HepG2 (cell line): Measurements from ENCODE around the gene ATG9A. TPM values are rescaled to one million over a fixed set of nuclear protein-coding genes. Genes with fewer than 3 reads are reported as not detected.

ENCODE experiments used
- ARNT ChIP-seq: fragments of 450-650 bp; IDR thresholded peaks from 2 replicates; pipeline ENCODE4 v1.6.1; 2017
- ATF1 ChIP-seq: IDR thresholded peaks from 2 replicates; pipeline ENCODE4 v1.6.1; 2016; ENCODE audit warnings: mild to moderate bottlenecking, control low read depth
- HOXA5 ChIP-seq: sonication (generic); formaldehyde crosslinking; IDR thresholded peaks from 2 replicates; pipeline ENCODE4 v1.4.0; 2020; ENCODE audit warnings: missing genetic modification reagents
- HOXD1 ChIP-seq: sonication (generic); formaldehyde crosslinking; IDR thresholded peaks from 2 replicates; pipeline ENCODE4 v1.5.0; 2020; ENCODE audit warnings: missing genetic modification reagents
- MED13 ChIP-seq: sonication (generic); formaldehyde crosslinking; IDR thresholded peaks from 2 replicates; pipeline ENCODE4 v1.5.0; 2020; ENCODE audit warnings: missing genetic modification reagents
- MYC ChIP-seq: sonication (generic); formaldehyde crosslinking; IDR thresholded peaks from 2 replicates; pipeline ENCODE4 v1.9.0; 2021; ENCODE audit warnings: missing genetic modification reagents, borderline replicate concordance
- NKX3-1 ChIP-seq: sonication (generic); formaldehyde crosslinking; IDR thresholded peaks from 2 replicates; pipeline ENCODE4 v1.5.0; 2020; ENCODE audit warnings: missing genetic modification reagents
- PPARG ChIP-seq: conservative IDR thresholded peaks from 2 replicates; pipeline ENCODE4 v1.6.1; 2016; ENCODE audit warnings: missing biosample characterization, missing genetic modification reagents
- SNRNP70 ChIP-seq: fragments of 200-400 bp; formaldehyde crosslinking; IDR thresholded peaks from 2 replicates; pipeline ENCODE4 v1.6.1; 2017; ENCODE audit warnings: mild to moderate bottlenecking, low read depth, low read length, moderate library complexity
- TBX2 ChIP-seq: sonication (generic); formaldehyde crosslinking; IDR thresholded peaks from 2 replicates; pipeline ENCODE4 v1.5.0; 2020; ENCODE audit warnings: missing genetic modification reagents, mild to moderate bottlenecking, borderline replicate concordance
- TBX3 ChIP-seq: fragments of 450-650 bp; IDR thresholded peaks from 2 replicates; pipeline ENCODE4 v1.6.1; 2017; ENCODE audit warnings: antibody characterized with exemption, mild to moderate bottlenecking, inconsistent platforms, borderline replicate concordance
- ZFP62 ChIP-seq: sonication (generic); formaldehyde crosslinking; IDR thresholded peaks from 2 replicates; pipeline ENCODE4 v1.4.0; 2020; ENCODE audit warnings: missing genetic modification reagents
- ZNF549 ChIP-seq: sonication (generic); formaldehyde crosslinking; IDR thresholded peaks from 2 replicates; pipeline ENCODE4 v1.5.0; 2020; ENCODE audit warnings: missing genetic modification reagents
- ZNF790 ChIP-seq: sonication (generic); formaldehyde crosslinking; IDR thresholded peaks from 2 replicates; pipeline ENCODE4 v1.8.0; 2022; ENCODE audit warnings: missing genetic modification reagents, mild to moderate bottlenecking, borderline replicate concordance
- ZNF879 ChIP-seq: sonication (generic); formaldehyde crosslinking; IDR thresholded peaks from 2 replicates; pipeline ENCODE4 v1.8.1; 2023; ENCODE audit warnings: missing genetic modification reagents
- polyA plus RNA-seq, 8 experiments: library from polyadenylated mRNA; depleted of rRNA in 3 of 8; stranded (reverse) in 7 of 8; unstranded in 1 of 8; fragments of >200 nt; fragmentation: Illumina TruSeq in 4 of 8; extraction: Trizol in 4 of 8; gene quantifications; 2 replicates each; pipeline versions ENCODE4 v1.2.1 to v1.2.3, GENCODE V29; 2011 to 2016; ENCODE audit warnings: low read depth in 4 of 8, missing spikeins in 1 of 8, mixed read lengths in 1 of 8; ENCODE audit not compliant: insufficient read depth in 1 of 8
- total RNA-seq, 5 experiments: library from RNA; depleted of rRNA; stranded (reverse); fragments of >200 nt; fragmentation: Illumina TruSeq; extraction: Trizol; gene quantifications; 2 replicates each; pipeline ENCODE4 v1.2.3, GENCODE V29; 2016; ENCODE audit warnings: low read depth in 1 of 5
- TF ChIP-seq, protein P1 (sequence below): sonication (generic); formaldehyde crosslinking; IDR thresholded peaks from 2 replicates; pipeline ENCODE4 v1.4.0; 2020; ENCODE audit warnings: mild to moderate bottlenecking, low read depth, missing genetic modification reagents
- TF ChIP-seq, protein P2 (sequence below): sonication (generic); formaldehyde crosslinking; IDR thresholded peaks from 2 replicates; pipeline ENCODE4 v1.8.1; 2022; ENCODE audit warnings: mild to moderate bottlenecking, missing genetic modification reagents
- TF ChIP-seq, protein P3 (sequence below): sonication (generic); formaldehyde crosslinking; conservative IDR thresholded peaks from 2 replicates; pipeline ENCODE4 v1.5.0; 2020; ENCODE audit warnings: missing genetic modification reagents
- TF ChIP-seq, protein P4 (sequence below), 2 experiments: sonication (generic) in 1 of 2; formaldehyde crosslinking in 1 of 2; IDR thresholded peaks; 2 replicates each; pipeline versions ENCODE4 v1.4.0 to v1.6.1; 2016 to 2020; ENCODE audit warnings: borderline replicate concordance in 1 of 2, low read depth in 1 of 2, mild to moderate bottlenecking in 1 of 2, missing genetic modification reagents in 1 of 2

The ATG9A gene
- total and polyA plus RNA-seq, 2 of the 13 experiments (the other 11 are each of a cell fraction or from before 2014, with no cell fraction given): 35.0 to 131 TPM

DNA sequence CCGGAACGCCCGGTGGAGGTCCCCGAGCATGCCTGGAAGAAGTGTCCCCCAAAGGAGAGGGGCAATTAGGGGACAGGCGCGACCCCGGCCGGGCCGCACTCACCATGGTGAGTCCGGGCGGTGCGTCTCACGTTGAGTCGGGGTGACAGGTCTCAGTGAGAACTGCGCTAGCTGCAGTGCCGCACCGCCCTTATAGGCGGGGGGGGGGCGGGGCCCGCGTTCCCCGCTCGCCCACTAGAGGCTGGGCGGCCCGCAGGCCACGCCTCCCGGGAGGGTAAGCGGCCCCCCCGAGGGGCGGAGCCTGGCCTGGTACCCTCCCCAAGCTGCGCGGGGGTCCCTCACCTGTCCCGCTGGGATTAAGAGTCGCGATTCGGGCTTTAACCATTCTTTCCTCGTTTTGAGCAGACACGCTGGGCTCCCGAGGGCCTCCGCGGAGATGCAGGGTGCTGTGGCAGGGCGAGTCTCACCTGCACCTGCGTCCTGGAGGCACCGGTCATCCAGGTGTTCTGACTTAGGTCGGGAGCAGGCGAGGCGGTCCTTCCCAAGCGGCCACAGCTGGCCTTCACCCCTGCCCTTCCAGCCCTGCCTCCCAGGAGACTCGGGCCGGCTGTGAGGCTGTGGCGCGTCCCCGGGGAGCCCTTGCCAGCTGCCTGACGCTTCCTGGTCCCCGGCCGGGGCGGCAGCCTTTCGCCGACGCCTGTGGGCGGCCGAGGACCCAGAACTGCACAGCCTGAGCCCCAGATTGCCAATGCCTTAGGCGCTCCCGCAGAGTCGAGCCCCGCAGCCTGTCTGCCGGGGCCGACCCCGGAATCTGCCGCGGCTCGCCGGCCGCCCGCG lies 24.5 kb upstream of the ATG9A start, which contains the start of gene TUBA4A (continued):
- TF ChIP-seq MYC (CRISPR knock-in tag) (peak; percentile 46), ZNF790 (CRISPR knock-in tag) (0 out of 2 replicates have a peak, but pooled peaks have one; percentile 52), NKX3-1 (CRISPR knock-in tag) (0 out of 2 replicates have a peak, but pooled peaks have one; percentile 21), TBX2 (peak; percentile 64; the same call in 1 of the 2 replicates), SNRNP70 (no peak), ZNF879 (CRISPR knock-in tag) (no peak), HOXA5 (CRISPR knock-in tag) (0 out of 2 replicates have a peak, but pooled peaks have one; percentile 49), ZNF549 (CRISPR knock-in tag) (no peak), ARNT (no peak), PPARG (no peak), ZFP62 (CRISPR knock-in tag) (0 out of 2 replicates have a peak, but pooled peaks have one; percentile 25), HOXD1 (CRISPR knock-in tag) (peak; percentile 85), TBX3 (no peak), ATF1 (CRISPR knock-in tag) (no peak), MED13 (CRISPR knock-in tag) (0 out of 2 replicates have a peak, but pooled peaks have one; percentile 41)
- TF ChIP-seq, protein P1, sequence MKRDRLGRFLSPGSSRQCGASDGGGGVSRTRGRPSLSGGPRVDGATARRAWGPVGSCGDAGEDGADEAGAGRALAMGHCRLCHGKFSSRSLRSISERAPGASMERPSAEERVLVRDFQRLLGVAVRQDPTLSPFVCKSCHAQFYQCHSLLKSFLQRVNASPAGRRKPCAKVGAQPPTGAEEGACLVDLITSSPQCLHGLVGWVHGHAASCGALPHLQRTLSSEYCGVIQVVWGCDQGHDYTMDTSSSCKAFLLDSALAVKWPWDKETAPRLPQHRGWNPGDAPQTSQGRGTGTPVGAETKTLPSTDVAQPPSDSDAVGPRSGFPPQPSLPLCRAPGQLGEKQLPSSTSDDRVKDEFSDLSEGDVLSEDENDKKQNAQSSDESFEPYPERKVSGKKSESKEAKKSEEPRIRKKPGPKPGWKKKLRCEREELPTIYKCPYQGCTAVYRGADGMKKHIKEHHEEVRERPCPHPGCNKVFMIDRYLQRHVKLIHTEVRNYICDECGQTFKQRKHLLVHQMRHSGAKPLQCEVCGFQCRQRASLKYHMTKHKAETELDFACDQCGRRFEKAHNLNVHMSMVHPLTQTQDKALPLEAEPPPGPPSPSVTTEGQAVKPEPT: no peak
- TF ChIP-seq, protein P2, sequence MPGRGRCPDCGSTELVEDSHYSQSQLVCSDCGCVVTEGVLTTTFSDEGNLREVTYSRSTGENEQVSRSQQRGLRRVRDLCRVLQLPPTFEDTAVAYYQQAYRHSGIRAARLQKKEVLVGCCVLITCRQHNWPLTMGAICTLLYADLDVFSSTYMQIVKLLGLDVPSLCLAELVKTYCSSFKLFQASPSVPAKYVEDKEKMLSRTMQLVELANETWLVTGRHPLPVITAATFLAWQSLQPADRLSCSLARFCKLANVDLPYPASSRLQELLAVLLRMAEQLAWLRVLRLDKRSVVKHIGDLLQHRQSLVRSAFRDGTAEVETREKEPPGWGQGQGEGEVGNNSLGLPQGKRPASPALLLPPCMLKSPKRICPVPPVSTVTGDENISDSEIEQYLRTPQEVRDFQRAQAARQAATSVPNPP: peak; percentile 65; the same call in 1 of the 2 replicates
- TF ChIP-seq, protein P3, sequence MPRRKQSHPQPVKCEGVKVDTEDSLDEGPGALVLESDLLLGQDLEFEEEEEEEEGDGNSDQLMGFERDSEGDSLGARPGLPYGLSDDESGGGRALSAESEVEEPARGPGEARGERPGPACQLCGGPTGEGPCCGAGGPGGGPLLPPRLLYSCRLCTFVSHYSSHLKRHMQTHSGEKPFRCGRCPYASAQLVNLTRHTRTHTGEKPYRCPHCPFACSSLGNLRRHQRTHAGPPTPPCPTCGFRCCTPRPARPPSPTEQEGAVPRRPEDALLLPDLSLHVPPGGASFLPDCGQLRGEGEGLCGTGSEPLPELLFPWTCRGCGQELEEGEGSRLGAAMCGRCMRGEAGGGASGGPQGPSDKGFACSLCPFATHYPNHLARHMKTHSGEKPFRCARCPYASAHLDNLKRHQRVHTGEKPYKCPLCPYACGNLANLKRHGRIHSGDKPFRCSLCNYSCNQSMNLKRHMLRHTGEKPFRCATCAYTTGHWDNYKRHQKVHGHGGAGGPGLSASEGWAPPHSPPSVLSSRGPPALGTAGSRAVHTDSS (CRISPR knock-in tag): no peak
- TF ChIP-seq, protein P4, sequence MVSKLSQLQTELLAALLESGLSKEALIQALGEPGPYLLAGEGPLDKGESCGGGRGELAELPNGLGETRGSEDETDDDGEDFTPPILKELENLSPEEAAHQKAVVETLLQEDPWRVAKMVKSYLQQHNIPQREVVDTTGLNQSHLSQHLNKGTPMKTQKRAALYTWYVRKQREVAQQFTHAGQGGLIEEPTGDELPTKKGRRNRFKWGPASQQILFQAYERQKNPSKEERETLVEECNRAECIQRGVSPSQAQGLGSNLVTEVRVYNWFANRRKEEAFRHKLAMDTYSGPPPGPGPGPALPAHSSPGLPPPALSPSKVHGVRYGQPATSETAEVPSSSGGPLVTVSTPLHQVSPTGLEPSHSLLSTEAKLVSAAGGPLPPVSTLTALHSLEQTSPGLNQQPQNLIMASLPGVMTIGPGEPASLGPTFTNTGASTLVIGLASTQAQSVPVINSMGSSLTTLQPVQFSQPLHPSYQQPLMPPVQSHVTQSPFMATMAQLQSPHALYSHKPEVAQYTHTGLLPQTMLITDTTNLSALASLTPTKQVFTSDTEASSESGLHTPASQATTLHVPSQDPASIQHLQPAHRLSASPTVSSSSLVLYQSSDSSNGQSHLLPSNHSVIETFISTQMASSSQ (IDR thresholded peaks at IDR 0.05; ENCODE audit: low read depth): no peak; the same call in 1 of the 2 replicates
- TF ChIP-seq, protein P4 (CRISPR knock-in tag; IDR thresholded peaks at IDR 0.05; ENCODE audit: borderline replicate concordance): peak; percentile 15; the same call in 1 of the 2 replicates
